Psoas muscle (tissue), 8 donors: ENCODE data around the gene CAMTA1. TPM values are rescaled to one million over a fixed set of nuclear protein-coding genes. Genes with fewer than 3 reads are reported as not detected.

Experiments used
- ATAC-seq, 4 donors: fragments of 200-7000 bp; cut with Tn5 transposase; one replicate each; pipeline ENCODE4 v1.9.1; 2020; ENCODE audit warnings: moderate library complexity in 3 of 4, mild to moderate bottlenecking in 2 of 4
- DNase-seq, 2 donors: peaks; one replicate each; pipeline ENCODE4 v3.0.0-alpha.2; 2020
- H3K27ac ChIP-seq: fragments of 200-600 bp; one replicate; pipeline ENCODE4 v1.8.0; 2022
- H3K27me3 ChIP-seq, 3 donors: fragments of 200-600 bp in 1 of 3; one replicate each; pipeline versions ENCODE4 v1.6.1 to v1.8.0; 2013 to 2022; ENCODE audit warnings: low read length in 2 of 3, mild to moderate bottlenecking in 2 of 3, moderate library complexity in 1 of 3; ENCODE audit not compliant: insufficient read depth in 3 of 3
- H3K36me3 ChIP-seq, 2 donors: fragments of 200-600 bp in 1 of 2; one replicate each; pipeline versions ENCODE4 v1.6.1 to v1.8.0; 2013 to 2022; ENCODE audit warnings: low read depth in 1 of 2, mild to moderate bottlenecking in 1 of 2, moderate library complexity in 1 of 2; ENCODE audit not compliant: insufficient read depth in 1 of 2
- H3K4me1 ChIP-seq: fragments of 200-600 bp; one replicate; pipeline ENCODE4 v1.8.0; 2022
- H3K4me3 ChIP-seq: fragments of 200-600 bp; one replicate; pipeline ENCODE4 v1.8.0; 2022; ENCODE audit warnings: mild to moderate bottlenecking
- H3K9me3 ChIP-seq: fragments of 200-600 bp; one replicate; pipeline ENCODE4 v1.8.0; 2022
- WGBS, 3 donors: extraction: QIAGEN DNeasy Blood & Tissue Kit; methylation state at CpG; one replicate each; pipeline versions ENCODE4 v1.1.6 to v1.1.7; 2013; 5-methylcytosine and 5-hydroxymethylcytosine counted together
- intact Hi-C, 2 donors: fragments of 100-400 bp; cut with DNase I; formaldehyde crosslinking; loops; one replicate each; pipeline versions ENCODE4 v1.11.0 to v1.14.2; 2022
- polyA plus RNA-seq, 3 donors: library from polyadenylated mRNA; stranded (reverse); fragments of 200-250 nt; gene quantifications; one replicate each; pipeline ENCODE4 v1.2.3, GENCODE V29; 2013
- total RNA-seq, 4 donors: library from RNA; stranded (reverse); fragmentation: NEBNext Ultra II Directional in 2 of 4; extraction: Animal tissue kit (Norgen Biotek cat#: 25700) in 2 of 4; gene quantifications; one replicate each; pipeline versions ENCODE4 v1.2.1 to v1.2.4, GENCODE V29; 2021 to 2023
- TF ChIP-seq, protein P1 (sequence below): fragments of 200-600 bp; IDR thresholded peaks from one replicate; pipeline ENCODE4 v1.8.0; 2022; ENCODE audit warnings: antibody characterized with exemption
- donor health status: healthy with polysubstance abuse.
- donor health status: DM: no; HTN: no; CAD: no; lungs with moderate emphysema.
- donor health status: Bipolar disorder and iron deficiency.
- donor health status: healthy.
- donor health status: DM: yes; HTN: yes; CAD: no.
- donor health status: DM: no; HTN: no; CAD: no.
- donor health status: DM: no; HTN: no; CAD: no.
- donor health status: DM: yes; HTN: yes; CAD: no.

CAMTA1 gene
- total and polyA plus RNA-seq, 7 donors, result 64.6 to 206 (median 76.5) TPM

GRCh38 chr1:7339014-7339413 is 553.8 kb downstream of the CAMTA1 start:
- no peak for DNase-seq
- no peak overlapping the region for H3K4me3 ChIP-seq
- no peak for ATAC-seq
- WGBS, 3 donors, result 93 to 96% (median 95%) methylated on average over 5 of the region's 5 CpGs
- intact Hi-C loops, result no loop called here
- H3K4me1 ChIP-seq, result no peaks in the 10 kb centered on the region
- H3K27ac ChIP-seq, result no peak overlapping the region
- TF ChIP-seq, protein P1, sequence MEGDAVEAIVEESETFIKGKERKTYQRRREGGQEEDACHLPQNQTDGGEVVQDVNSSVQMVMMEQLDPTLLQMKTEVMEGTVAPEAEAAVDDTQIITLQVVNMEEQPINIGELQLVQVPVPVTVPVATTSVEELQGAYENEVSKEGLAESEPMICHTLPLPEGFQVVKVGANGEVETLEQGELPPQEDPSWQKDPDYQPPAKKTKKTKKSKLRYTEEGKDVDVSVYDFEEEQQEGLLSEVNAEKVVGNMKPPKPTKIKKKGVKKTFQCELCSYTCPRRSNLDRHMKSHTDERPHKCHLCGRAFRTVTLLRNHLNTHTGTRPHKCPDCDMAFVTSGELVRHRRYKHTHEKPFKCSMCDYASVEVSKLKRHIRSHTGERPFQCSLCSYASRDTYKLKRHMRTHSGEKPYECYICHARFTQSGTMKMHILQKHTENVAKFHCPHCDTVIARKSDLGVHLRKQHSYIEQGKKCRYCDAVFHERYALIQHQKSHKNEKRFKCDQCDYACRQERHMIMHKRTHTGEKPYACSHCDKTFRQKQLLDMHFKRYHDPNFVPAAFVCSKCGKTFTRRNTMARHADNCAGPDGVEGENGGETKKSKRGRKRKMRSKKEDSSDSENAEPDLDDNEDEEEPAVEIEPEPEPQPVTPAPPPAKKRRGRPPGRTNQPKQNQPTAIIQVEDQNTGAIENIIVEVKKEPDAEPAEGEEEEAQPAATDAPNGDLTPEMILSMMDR, result no peak
- H3K9me3 ChIP-seq, result no peaks in the 10 kb centered on the region
- H3K27me3 ChIP-seq, result peaks cover 0 to 1% (median 0%) of the 10 kb centered on the region in 3 donors
- H3K36me3 ChIP-seq, result no peaks in the 10 kb centered on the region

GRCh38 chr1:7339953-7340352 is 554.7 kb downstream of the CAMTA1 start:
- DNase-seq (no peak), ATAC-seq (no peak)
- H3K4me3 ChIP-seq, result no peak overlapping the region
- WGBS, 3 donors, result 62 to 75% (median 65%) methylated on average over 2 of the region's 2 CpGs
- no peak overlapping the region for H3K27ac ChIP-seq
- no peaks in the 10 kb centered on the region for H3K36me3 ChIP-seq
- no peaks in the 10 kb centered on the region for H3K4me1 ChIP-seq
- TF ChIP-seq, protein P1, result no peak
- H3K27me3 ChIP-seq, result peaks cover 0 to 1% (median 0%) of the 10 kb centered on the region in 3 donors
- intact Hi-C loops, result no loop called here
- no peaks in the 10 kb centered on the region for H3K9me3 ChIP-seq

- TF ChIP-seq, protein P1, result no peak
- no peak for DNase-seq
- intact Hi-C loops, result no loop called here
- Histone ChIP-seq H3K4me1 (no peaks in the 10 kb centered on the region), H3K36me3 (no peaks in the 10 kb centered on the region), H3K9me3 (no peaks in the 10 kb centered on the region), H3K27ac (no peak overlapping the region), H3K27me3 (peaks cover 0 to 1% (median 0%) of the 10 kb centered on the region in 3 donors), H3K4me3 (no peak overlapping the region)
- 38 to 45% (median 39%) methylated on average over 11 of the region's 11 CpGs for WGBS, 3 donors
- no peak for ATAC-seq
Observed at GRCh38 chr1:7341145-7341905, 556.1 kb downstream of the CAMTA1 start.

GRCh38 chr1:7343882-7344281 is 558.6 kb downstream of the CAMTA1 start:
- no peaks in the 10 kb centered on the region for H3K27me3 ChIP-seq
- ATAC-seq (no peak), DNase-seq (no peak)
- H3K27ac ChIP-seq, result no peak overlapping the region
- no peak overlapping the region for H3K4me3 ChIP-seq
- H3K36me3 ChIP-seq, result no peaks in the 10 kb centered on the region
- no peaks in the 10 kb centered on the region for H3K4me1 ChIP-seq
- H3K9me3 ChIP-seq, result no peaks in the 10 kb centered on the region
- TF ChIP-seq, protein P1, result no peak
- WGBS, 3 donors, result 84 to 88% (median 86%) methylated on average over 6 of the region's 6 CpGs
- intact Hi-C loops, result no loop called here

DNA sequence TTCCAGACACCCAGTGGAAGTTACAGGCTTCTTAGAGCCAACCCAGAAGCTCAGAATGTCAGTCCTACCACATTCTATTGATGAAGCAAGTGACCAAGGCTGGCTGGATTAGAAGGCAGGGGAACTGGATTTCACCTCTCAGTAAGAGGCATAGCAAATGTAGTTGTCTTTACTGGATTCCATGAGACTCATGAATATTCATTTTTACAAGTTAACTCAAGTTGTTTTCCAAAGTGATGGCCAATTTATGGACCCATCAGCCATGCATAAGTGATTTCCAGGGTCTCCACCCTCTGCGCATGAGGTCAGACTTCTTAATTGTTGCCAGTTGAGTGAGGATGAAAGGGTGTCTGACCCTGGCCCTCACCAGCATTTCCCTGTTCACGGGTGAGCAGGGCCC is 559.0 kb downstream of the CAMTA1 start:
- TF ChIP-seq, protein P1, result no peak
- H3K27ac ChIP-seq, result no peak overlapping the region
- ATAC-seq (no peak), DNase-seq (no peak)
- H3K9me3 ChIP-seq, result no peaks in the 10 kb centered on the region
- H3K27me3 ChIP-seq, result no peaks in the 10 kb centered on the region
- H3K4me3 ChIP-seq, result no peak overlapping the region
- intact Hi-C loops, result no loop called here
- WGBS, 3 donors, result 68 to 74% (median 73%) methylated on average over 2 of the region's 2 CpGs
- H3K4me1 ChIP-seq, result no peaks in the 10 kb centered on the region
- no peaks in the 10 kb centered on the region for H3K36me3 ChIP-seq
